ENCODE data around the gene ISCA1.

Gene ISCA1

DNA sequence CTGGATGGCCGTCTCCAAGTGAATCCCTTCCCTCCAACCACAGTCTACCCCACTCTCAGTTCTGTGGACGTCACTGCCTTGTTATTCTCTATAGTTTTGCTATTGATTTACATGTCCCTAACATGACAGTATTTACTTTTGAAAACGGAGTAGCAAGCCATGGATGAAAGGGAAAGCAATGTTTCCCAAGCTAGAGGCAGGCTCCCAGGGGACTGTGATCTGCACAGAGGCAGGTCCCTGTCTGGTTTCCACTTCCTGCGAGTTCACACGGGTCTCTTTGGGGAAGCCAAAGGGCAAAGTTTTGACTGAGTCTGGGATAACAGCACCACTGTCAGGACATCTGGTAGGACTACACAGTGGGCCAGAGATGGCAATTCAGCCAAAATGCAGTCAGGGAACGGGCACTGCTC is 35.6 kb downstream of the ISCA1 start:
- H3K4me3 ChIP-seq (replicated peaks; ENCODE audit: low read depth, low read length) = no peak overlapping the region
- TF ChIP-seq, protein P1, sequence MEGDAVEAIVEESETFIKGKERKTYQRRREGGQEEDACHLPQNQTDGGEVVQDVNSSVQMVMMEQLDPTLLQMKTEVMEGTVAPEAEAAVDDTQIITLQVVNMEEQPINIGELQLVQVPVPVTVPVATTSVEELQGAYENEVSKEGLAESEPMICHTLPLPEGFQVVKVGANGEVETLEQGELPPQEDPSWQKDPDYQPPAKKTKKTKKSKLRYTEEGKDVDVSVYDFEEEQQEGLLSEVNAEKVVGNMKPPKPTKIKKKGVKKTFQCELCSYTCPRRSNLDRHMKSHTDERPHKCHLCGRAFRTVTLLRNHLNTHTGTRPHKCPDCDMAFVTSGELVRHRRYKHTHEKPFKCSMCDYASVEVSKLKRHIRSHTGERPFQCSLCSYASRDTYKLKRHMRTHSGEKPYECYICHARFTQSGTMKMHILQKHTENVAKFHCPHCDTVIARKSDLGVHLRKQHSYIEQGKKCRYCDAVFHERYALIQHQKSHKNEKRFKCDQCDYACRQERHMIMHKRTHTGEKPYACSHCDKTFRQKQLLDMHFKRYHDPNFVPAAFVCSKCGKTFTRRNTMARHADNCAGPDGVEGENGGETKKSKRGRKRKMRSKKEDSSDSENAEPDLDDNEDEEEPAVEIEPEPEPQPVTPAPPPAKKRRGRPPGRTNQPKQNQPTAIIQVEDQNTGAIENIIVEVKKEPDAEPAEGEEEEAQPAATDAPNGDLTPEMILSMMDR (IDR thresholded peaks at IDR 0.05; ENCODE audit: low read depth, low read length, missing control alignments) = no peak
- no peak for DNase-seq (ENCODE audit: extremely low read depth, low read depth)

DNA sequence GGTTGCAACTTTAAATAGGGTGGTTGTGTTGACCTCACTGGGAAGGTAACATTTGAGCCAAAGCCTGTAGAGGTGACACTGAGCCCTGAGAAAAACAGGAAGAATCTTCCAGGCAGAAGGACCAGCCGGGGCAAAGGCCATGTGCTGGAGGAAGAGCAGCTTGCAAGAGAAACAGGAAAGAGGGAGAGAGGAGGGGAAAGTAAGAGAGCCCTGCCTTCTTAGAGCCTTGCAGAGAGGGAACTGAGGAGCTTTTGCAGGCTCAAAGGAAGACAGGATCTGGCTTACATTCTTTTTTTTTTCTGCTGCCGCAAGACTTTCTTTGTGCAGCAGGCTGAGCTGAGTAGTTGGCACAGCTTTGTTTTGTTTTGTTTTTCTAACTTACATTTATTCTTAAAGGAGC is 40.3 kb downstream of the ISCA1 start:
- no peak for DNase-seq (ENCODE audit: extremely low read depth, low read depth)
- H3K4me3 ChIP-seq (replicated peaks; ENCODE audit: low read depth, low read length) = no peak overlapping the region
- TF ChIP-seq, protein P1 (IDR thresholded peaks at IDR 0.05; ENCODE audit: low read depth, low read length, missing control alignments) = no peak

DNA sequence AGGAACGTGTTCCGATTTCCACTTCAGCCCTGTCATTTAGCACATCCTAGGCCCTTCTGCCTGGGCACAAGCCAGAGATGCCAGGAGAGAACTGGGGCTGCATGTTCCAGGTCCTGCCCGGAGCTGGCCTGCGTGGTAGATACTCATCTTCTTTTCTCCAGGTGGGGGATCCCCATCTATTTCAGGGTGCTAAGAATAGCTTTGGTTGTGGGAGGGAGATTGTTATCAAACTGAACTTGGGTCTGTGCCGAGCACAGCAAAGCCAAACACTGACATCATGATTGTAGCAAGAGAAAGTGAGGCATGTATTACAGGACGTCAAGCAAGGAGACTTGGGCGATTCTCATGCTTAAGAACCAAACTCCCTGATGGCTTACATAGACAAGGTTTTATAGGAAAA is 41.1 kb downstream of the ISCA1 start:
- no peak for DNase-seq (ENCODE audit: extremely low read depth, low read depth)
- TF ChIP-seq, protein P1 (IDR thresholded peaks at IDR 0.05; ENCODE audit: low read depth, low read length, missing control alignments) = no peak
- no peak overlapping the region for H3K4me3 ChIP-seq (replicated peaks; ENCODE audit: low read depth, low read length)

DNA sequence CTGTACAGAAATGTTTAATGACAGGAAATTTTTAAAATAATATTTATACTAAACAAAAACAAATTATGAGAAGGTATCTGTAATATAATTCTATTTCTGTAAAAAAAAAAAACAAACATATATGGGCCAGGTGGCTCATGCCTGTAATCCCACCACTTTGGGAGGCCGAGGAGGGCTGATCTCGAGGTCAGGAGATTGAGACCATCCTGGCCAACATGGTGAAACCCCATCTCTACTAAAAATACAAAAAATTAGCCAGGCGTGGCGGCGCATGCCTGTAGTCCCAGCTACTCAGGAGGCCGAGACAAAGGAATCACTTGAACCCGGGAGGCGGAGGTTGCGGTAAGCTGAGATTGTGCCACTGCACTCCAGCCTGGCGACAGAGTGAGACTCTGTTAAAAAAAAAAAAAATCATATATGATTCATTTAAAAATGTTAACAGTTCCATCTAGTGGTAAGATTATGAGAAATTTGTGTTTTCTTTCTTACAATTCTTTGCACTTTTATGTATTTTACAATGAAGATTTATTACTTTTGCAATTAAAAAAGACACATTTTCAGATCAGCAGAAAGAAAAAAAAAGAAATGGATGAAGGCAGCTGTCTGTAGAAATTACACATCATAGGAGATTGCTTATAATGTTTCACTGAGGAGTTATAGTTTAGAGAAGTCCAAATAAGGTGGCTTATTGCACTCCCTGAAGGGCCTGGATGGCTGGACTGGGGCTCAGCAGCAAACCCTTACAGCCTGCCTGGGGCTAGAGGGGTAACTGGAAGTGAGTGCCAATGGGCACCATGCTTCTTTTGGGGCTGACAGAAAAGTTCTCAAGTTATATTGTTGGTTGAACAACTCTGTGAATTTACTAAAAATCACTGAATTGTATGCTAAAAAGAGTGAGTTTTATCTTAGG is 43.2 kb downstream of the ISCA1 start:
- no peak overlapping the region for H3K4me3 ChIP-seq (replicated peaks; ENCODE audit: low read depth, low read length)
- no peak for DNase-seq (ENCODE audit: extremely low read depth, low read depth)
- TF ChIP-seq, protein P1 (IDR thresholded peaks at IDR 0.05; ENCODE audit: low read depth, low read length, missing control alignments) = no peak

DNA sequence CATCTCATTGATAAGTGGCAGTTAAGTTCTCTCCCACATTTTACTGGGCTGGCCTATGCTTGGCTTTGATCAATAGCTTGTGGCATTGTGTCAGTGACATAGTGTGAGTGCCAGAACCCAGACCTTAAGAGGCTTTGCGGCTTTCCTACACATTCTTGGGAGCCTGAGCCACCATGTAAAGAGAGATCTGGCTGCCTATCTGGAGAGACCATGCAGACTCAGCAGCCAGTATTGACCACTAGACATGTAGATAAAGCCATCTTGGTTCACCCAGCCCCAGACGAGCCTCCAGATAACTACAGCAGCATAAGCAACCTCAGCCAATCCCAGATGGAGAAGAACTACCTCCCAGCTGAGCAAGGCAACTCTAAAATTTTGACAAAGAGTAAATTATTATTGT is 51.5 kb downstream of the ISCA1 start:
- TF ChIP-seq, protein P1 (IDR thresholded peaks at IDR 0.05; ENCODE audit: low read depth, low read length, missing control alignments) = no peak
- no peak for DNase-seq (ENCODE audit: extremely low read depth, low read depth)
- H3K4me3 ChIP-seq (replicated peaks; ENCODE audit: low read depth, low read length) = no peak overlapping the region

DNA sequence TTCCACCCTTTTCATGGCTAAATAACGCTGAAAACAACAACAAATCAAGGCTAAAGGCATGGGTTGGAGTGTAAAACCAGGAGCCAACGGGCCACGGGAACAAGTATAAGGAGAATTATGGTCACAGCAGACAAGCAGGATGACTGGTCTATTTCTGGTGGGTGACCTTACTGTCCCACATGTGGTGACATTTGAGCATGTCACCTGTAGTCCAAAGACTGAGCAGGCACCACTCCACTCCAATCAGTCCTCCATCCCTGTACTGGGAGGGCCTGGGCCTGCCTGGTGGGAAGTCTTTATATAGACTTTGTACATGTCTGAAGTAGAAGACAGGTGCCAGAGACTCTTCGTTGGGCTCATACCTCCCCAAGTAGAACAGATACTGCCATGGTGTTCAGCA is 59.7 kb downstream of the ISCA1 start:
- TF ChIP-seq, protein P1 (IDR thresholded peaks at IDR 0.05; ENCODE audit: low read depth, low read length, missing control alignments) = no peak
- H3K4me3 ChIP-seq (replicated peaks; ENCODE audit: low read depth, low read length) = no peak overlapping the region
- DNase-seq (ENCODE audit: extremely low read depth, low read depth) = no peak

Measured in HFF-Myc (cell line).